ENCODE data around the gene COPS6. TPM values are rescaled to one million over a fixed set of nuclear protein-coding genes. Genes with fewer than 3 reads are reported as not detected.

COPS6 gene
- total and polyA plus RNA-seq, 2 of the 4 experiments (the other 2 are of a cell fraction): 185 to 325 TPM

DNA sequence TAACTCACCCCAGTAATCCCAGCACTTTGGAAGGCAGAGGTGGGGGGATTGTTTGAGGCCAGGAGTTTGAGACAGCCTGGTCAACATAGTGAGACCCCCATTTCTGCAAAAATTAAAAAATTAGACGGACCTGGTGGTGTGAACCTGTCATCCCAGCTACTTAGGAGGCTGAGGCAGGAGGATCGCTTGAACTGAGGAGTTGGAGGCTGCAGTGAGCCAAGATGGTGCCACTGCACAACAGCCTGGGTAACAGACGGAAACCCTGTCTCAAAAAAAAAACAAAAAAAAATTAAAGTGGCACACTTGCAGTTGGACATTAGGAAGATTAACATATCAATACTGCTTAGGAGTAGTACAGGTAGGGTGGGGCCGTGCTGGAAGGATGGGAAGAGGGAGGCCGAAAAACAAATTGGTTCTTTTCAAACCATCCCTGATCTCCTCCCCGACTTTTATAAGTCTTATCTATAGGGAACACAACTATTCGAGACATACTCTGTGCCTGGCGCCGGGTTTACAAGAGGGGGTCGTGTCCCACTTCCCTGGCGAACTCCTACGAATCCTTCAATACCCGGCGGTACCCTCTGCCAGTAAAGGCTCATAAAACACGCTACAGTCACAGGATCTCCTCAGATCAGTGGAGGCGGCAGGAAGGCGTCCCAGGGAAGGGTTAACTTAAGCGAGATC, 29.8 kb downstream of the COPS6 start:
- in situ Hi-C loops (cut with MboI; ENCODE audit: low sequenced_read_pairs): no loop called here
- TSS peak; percentile 48 for BruUV-seq (replicated peaks)
- H3K4me3 ChIP-seq (ENCODE audit: insufficient read depth, low read depth, low read length): peak overlapping the region; percentile 80
- H3K14ac ChIP-seq (replicated peaks; ENCODE audit: low read depth, low read length): peak overlapping the region; percentile 99
- no peak for TF ChIP-seq BHLHE40 (IDR thresholded peaks at IDR 0.05; ENCODE audit: low read depth, low read length)
- TF ChIP-seq MXI1 (IDR thresholded peaks at IDR 0.05; ENCODE audit: borderline replicate concordance, low read depth, low read length): no peak
- TF ChIP-seq SMC3 (IDR thresholded peaks at IDR 0.05; ENCODE audit: low read depth, low read length): no peak
- no peak for TF ChIP-seq MAZ (IDR thresholded peaks at IDR 0.05; ENCODE audit: borderline replicate concordance, low read depth, low read length)
- TF ChIP-seq NFE2L2 (IDR thresholded peaks at IDR 0.05; ENCODE audit: low read depth, low read length): no peak
- no peak for TF ChIP-seq CTCF (conservative IDR thresholded peaks at IDR 0.05; ENCODE audit: low read depth, low read length)
- TF ChIP-seq MAFK (IDR thresholded peaks at IDR 0.05; ENCODE audit: low read depth, low read length): no peak
- no peak for TF ChIP-seq RAD21 (IDR thresholded peaks at IDR 0.05; ENCODE audit: low read length)
- no peak for TF ChIP-seq POLR2A (IDR thresholded peaks at IDR 0.05; ENCODE audit: low read depth, low read length)
- peaks cover 23 to 44% of the 10 kb centered on the region in 2 experiments for H3K79me1 ChIP-seq (ENCODE audit: low read depth in 1 of 2, low read length in 2 of 2)
- peak overlapping the region; percentile 72 for H2AK5ac ChIP-seq (ENCODE audit: low read depth, low read length)
- no peaks in the 10 kb centered on the region for H3K9me3 ChIP-seq (ENCODE audit: control insufficient read depth, insufficient read depth, low read length)
- DNase-seq (no peak), ATAC-seq (ENCODE audit: low read depth) (no peak)
- H3K23ac ChIP-seq (ENCODE audit: low read depth, low read length): peak overlapping the region; percentile 98
- H3K9me1 ChIP-seq (ENCODE audit: insufficient read depth, low read length): peaks cover 13% of the 10 kb centered on the region
- H4K91ac ChIP-seq (ENCODE audit: insufficient read depth, low read depth, low read length): peak overlapping the region; percentile 49; the same call in 1 of the 2 replicates
- dilution Hi-C loops (cut with HindIII; ENCODE audit: low sequenced_read_pairs, unreplicated experiment): no loop called here
- H3K4ac ChIP-seq (ENCODE audit: low read depth, low read length): peak overlapping the region; percentile 96
- peak overlapping the region; percentile 33 to 82 for H4K8ac ChIP-seq (ENCODE audit: low read depth in 2 of 2, low read length in 2 of 2)
- ChIA-PET POLR2A (ENCODE audit: unreplicated experiment) (no interaction called here), CTCF (no interaction called here)
- H3K27me3 ChIP-seq (ENCODE audit: control insufficient read depth, insufficient read depth, low read length): no peaks in the 10 kb centered on the region
- H2AFZ ChIP-seq (replicated peaks; ENCODE audit: low read length, poor library complexity): peak overlapping the region; percentile 96
- peak overlapping the region; percentile 81 for H3K27ac ChIP-seq (ENCODE audit: insufficient read depth, low read length)
- H3K18ac ChIP-seq (ENCODE audit: low read depth, low read length): no peak overlapping the region
- peak overlapping the region; percentile 86 for H3K9ac ChIP-seq (ENCODE audit: low read depth, low read length)
- H2AK9ac ChIP-seq (replicated peaks; ENCODE audit: low read depth, low read length, poor library complexity): peak overlapping the region; percentile 95
- H2BK120ac ChIP-seq (ENCODE audit: low read depth, low read length): peak overlapping the region; percentile 95
- WGBS, 2 experiments (ENCODE audit: extremely low coverage in 2 of 2, insufficient read length in 1 of 2): 6% methylated on average over 10 of the region's 18 CpGs; no CpG with 5 or more reads in 1 of the 2 experiments
- no peak overlapping the region for H2BK20ac ChIP-seq (ENCODE audit: low read depth, low read length)
- H2BK5ac ChIP-seq (ENCODE audit: low read depth, low read length, poor library complexity, severe bottlenecking): peak overlapping the region; percentile 91
- H3K4me1 ChIP-seq (ENCODE audit: control insufficient read depth, insufficient read depth, low read length): peaks cover 6% of the 10 kb centered on the region; the same call in 1 of the 2 replicates
- H3K4me2 ChIP-seq (ENCODE audit: low read depth, low read length): peak overlapping the region; percentile 83
- 0 out of 3 replicates have a peak overlapping the region, but pooled peaks have one; percentile 10 for H2BK15ac ChIP-seq (ENCODE audit: low read depth, low read length)
- H3K36me3 ChIP-seq (ENCODE audit: control insufficient read depth, insufficient read depth, low read length): peaks cover 8% of the 10 kb centered on the region; the same call in 1 of the 2 replicates
- H4K5ac ChIP-seq (ENCODE audit: low read depth, low read length): no peak overlapping the region
- intact Hi-C loops (cut with micrococcal nuclease): loop anchor here (2.0 kb wide), 1 partner anchor 18 kb away; the partner anchor contains the start of genes AP4M1 and MCM7
- peak overlapping the region; percentile 91 for H3K56ac ChIP-seq (ENCODE audit: extremely low read depth, insufficient read depth, low read length)
- no peaks in the 10 kb centered on the region; the same call in 1 of the 2 replicates for H4K20me1 ChIP-seq (ENCODE audit: insufficient read depth, low read length)
